NCI-H69 (cell line): ENCODE results near the gene PPHLN1.

ENCODE experiments used
- DNase-seq: peaks from one replicate; lab custom pipeline; 2025; lab: John Stamatoyannopoulos, UW

The PPHLN1 gene, protein sequence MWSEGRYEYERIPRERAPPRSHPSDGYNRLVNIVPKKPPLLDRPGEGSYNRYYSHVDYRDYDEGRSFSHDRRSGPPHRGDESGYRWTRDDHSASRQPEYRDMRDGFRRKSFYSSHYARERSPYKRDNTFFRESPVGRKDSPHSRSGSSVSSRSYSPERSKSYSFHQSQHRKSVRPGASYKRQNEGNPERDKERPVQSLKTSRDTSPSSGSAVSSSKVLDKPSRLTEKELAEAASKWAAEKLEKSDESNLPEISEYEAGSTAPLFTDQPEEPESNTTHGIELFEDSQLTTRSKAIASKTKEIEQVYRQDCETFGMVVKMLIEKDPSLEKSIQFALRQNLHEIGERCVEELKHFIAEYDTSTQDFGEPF

DNA sequence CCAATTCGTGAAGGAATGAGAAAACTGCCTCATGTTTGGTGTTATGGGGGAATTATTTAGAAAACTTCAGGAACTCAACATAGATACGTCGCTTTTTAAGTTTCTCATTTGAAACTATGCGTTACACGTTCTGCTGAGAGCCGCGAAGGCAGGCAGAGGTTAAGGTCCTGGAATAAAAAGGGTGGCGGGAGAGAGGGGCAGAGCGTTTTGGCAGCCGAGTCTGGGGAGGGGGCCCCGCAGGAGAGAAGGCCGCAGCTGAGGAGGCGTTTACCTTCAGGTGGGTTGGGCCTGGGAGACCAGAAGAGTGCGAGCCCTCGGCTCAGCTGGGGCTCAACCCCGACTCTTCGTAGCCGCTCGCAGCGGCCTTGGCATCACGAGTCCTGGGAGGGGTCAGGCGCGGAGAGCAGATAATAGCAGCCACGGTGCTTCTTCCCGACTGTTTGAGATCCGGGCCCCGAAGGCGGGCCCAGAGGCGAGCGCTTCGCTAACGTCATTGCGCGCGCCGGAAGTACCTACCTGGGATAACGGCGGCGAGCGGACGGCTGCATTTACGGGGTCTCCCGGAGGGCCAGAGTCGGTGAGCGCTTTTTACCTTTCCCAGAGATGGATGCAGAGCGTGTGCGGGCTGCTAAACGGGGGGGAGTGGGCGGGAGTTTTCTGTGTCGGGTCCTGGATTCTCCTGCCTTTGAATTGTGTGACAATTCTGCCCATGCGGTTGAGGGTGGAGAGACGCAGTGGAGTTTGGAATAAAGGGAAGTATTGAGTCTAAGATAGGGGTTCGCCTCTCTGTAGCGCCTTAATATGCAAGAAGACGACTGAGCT is at the start of gene PPHLN1, which contains the start of gene ZCRB1:
Gene PPHLN1 (plus strand): TSS at position 515 of the 822 bp plus-strand sequence. CDS start 9,736 bp downstream, outside the sequence.
Gene ZCRB1 (minus strand): TSS at position 442 of the 822 bp plus-strand sequence. CDS start 1,992 bp downstream, outside the sequence.
- peak; percentile 96 for DNase-seq

DNA sequence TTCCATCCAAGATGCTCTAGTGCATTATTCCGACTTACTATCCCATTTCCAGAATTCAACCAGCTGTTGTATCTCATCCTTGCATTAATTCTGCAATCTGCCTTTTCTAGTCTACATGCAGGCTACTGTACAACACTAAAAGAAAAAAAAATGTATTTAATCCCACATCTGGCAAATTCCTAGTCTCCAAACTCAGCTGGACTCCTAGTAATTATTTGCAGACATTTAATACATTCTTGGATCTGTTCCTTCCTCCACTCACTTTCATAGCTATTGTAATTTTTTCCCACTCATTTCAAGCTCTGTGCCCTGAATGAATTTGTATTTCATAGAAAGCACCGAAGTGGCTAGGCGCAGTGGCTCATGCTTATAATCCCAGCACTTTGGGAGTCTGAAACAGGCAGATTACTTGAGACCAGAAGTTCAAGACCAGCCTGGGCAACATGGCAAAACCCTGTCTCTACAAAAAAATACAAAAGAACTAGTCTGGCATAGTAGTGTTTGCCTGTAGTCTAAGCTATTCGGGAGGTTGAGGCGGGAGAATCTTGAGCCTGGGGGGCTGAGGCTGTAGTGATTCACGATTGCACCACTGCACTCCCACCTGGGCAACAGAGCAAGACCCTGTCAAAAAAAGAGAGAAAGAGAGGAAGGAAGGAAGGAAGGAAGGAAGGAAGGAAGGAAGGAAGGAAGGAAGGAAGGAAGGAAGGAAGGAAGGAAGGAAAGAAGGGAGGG is 48.4 kb upstream of the PPHLN1 start:
- DNase-seq, result no peak

- no peak for DNase-seq
Measured at GRCh38 chr12:42278128-42278510, 47.8 kb upstream of the PPHLN1 start.

DNA sequence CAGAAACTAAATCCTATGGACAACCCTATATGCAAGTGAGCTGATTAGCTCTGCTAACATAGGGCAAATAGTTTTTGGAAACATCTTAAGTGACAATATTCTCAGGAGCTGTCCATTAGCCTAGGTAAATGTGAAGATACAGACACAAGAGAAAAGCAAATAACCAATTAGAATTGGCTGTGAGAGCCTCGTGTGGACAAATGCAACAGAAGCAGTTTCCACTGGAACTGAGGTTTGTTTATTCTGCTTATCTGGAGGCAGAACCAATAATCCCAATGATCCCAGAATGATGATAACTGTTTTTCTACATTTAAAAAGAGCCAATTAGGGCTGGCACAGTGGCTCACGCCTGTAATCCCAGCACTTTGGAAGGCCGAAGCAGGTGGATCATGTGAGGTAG is 44.7 kb upstream of the PPHLN1 start:
- DNase-seq, result no peak

- no peak for DNase-seq
Measured at GRCh38 chr12:42281844-42282243, 44.1 kb upstream of the PPHLN1 start.

DNA sequence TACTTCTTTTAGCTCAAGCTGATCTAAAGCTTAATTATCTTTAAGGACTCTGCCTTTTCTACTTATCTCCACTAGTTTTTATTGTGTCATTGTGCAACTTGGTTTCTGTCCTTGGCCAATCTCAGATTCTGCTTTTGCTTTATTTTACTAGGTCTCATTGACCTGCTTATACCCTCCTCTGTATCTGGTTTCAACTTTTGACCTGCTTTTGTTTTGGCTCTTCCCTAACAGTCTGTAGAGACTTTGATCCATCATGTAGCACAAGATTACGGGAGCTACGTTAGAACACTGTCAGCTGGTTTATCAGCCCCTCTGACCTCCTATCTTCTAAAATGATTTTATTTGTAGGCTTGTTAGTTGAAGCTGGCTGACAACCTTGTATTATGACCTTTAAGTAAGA is 43.7 kb upstream of the PPHLN1 start:
- no peak for DNase-seq

- no peak for DNase-seq
Measured at GRCh38 chr12:42283739-42284138, 42.2 kb upstream of the PPHLN1 start.

- DNase-seq, result no peak
Measured at GRCh38 chr12:42284157-42284556, 41.8 kb upstream of the PPHLN1 start.

DNA sequence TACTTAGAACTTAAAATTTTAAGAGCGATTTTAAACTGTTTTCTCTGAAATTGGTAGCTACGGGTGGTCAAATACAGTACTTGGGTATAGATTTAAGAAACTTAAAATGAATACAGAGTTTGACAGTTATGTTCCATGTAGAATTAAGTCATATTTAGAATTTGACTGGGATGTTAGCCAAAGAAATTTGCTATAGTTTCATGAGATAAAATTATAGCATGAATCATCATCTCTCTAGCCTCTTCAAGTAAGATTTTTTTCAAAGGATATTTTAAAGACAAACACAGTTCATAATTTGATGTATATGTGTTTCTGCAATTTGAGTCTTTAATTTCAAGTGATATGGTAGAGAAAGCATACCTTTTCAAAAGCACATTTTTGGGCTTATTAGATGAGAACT is 41.1 kb upstream of the PPHLN1 start:
- no peak for DNase-seq

GRCh38 chr12:42285431-42285830 is 40.5 kb upstream of the PPHLN1 start:
- DNase-seq, result no peak

DNA sequence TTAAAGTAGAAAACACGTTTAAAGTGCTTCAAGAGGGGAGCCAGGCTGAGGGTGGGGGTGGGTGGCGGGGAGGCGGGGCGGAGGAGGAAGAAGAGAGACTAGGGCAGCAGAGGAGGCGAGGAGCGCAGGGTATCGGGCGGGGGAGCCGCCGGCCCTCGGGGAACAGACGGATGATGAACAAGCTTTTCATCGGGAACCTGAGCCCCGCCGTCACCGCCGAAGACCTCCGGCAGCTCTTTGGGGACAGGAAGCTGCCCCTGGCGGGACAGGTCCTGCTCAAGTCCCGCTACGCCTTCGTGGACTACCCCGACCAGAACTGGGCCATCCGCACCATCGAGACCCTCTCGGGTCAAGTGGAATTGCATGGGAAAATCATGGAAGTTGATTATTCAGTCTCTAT is 39.2 kb upstream of the PPHLN1 start:
- DNase-seq, result no peak

DNA sequence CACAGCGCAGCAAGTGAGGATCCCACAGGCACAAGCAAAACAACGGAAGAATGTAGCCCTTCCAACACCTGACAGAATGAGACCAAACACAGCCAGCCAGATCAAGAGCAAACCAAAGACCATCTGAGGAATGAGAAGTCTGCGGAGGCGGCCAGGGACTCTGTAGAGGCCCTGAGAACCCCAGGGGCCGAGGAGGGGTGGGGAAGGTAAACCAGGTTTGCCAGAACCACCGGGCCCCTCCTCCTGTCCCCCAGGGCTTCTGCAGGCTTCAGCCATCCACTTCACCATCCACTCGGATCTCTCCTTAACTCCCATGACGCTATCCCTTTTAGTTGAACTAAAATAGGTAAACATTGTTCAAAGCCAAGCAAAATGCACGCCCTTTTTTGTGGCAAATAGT is 37.4 kb upstream of the PPHLN1 start:
- DNase-seq, result no peak

DNA sequence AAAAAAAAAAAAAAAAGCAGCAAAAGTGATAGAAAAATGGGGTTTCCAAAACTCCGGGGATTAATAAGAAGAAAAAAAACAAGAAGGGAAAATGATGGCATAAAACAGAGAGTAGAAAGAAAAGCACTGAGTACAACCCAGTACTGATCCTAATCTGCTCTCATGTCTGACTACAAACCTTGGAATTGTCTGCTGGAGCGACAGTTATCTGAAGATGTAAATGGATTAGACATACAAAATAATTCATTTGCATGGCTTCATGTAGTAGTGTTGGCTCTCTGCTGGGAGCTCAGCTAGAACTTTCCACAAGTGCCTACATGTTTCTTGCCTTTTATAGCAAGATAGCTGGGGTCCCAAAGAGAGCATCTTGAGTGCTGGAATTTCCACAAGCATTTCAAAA is 34.3 kb upstream of the PPHLN1 start:
- DNase-seq, result no peak

- DNase-seq, result peak; percentile 76
Measured at GRCh38 chr12:42296503-42297109, 29.4 kb upstream of the PPHLN1 start.

- no peak for DNase-seq
Measured at GRCh38 chr12:42298887-42299286, 27.1 kb upstream of the PPHLN1 start.

- DNase-seq, result no peak
Measured at GRCh38 chr12:42299392-42300308, 26.3 kb upstream of the PPHLN1 start.

DNA sequence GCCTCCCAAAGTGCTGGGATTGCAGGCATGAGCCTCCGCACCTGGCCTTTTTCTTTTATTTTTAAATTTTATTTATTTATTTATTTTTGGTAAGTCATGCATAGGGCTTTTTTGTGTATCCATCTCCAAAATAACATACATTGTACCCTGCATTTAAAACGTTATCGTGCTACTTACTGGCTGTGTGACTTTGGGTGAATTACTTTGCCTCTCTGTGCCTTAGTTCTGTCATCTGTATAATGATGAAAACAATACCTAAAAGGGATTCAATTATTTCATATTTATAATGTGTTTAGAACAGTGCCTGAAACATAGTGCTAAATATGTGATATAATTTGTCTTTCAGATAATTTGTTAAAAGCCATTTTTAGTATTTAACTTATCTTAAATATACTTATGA is 19.7 kb upstream of the PPHLN1 start:
- no peak for DNase-seq

- DNase-seq, result no peak
Measured at GRCh38 chr12:42308390-42308789, 17.6 kb upstream of the PPHLN1 start.

DNA sequence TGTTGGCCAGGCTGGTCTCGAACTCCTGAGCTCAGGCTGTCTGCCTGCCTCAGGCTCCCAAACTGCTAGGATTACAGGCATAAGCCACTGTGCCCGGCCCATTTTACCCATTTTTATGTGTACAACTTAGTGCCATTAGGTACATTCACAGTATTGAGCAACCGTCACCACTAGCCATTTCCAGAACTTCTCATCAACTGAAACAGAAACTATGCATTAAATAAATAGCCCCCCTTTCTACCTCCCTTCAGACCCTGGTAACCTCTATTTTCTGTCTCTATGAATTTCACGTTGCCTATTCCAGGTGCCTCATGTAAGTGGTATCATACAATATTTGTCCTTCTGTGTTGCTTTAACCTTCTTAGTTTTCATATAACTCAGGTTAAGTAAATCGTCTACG is 16.0 kb upstream of the PPHLN1 start:
- DNase-seq, result no peak

DNA sequence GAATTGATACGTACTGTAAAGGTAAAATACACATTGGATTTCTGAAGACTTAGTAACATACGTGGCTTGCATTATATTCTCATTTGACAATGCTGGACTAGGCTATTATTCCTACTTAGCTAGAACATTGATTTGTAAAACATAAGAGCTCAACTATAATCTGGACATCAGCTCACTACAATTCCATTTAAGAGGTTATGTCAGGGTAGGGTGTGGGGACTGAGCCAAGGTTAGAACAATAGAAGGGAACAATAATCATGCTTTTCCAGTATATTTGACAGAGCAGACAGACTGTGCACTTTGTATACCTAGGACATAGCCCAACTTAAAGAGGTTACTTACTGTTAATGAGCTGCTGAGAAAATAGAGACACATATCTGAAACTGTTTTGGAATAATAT is 10.9 kb upstream of the PPHLN1 start:
- DNase-seq, result no peak

DNA sequence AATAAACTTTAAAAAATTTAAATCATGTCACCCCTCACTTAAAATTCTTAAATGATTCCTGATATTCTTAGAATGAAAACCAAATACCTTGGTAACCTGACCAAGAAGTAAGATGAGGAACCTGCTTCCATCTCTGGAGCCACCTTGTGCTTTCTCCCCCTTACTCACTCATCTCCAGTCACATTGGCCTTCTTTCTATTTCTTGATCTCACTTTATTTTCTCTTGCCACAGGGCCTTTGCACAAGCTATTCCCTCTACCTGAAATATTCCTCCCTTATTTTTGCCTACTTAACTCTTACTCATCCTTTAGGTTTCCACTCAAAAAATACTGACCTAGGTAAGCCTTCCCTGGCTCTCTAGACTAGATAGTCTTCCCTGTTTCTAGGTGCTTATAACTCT is 5.2 kb upstream of the PPHLN1 start:
- DNase-seq, result no peak
